MCF 10A (cell line): ENCODE measurements around the gene HSD11B1L. TPM values are rescaled to one million over a fixed set of nuclear protein-coding genes. Genes with fewer than 3 reads are reported as not detected.
"Not testable (repeated sequence)": the region's sequence is repeated elsewhere in the genome, so short reads cannot be mapped to it uniquely, and the experiment has no call there.

ENCODE experiments used
- BruUV-seq: library from RNA; stranded (reverse); fragments of 400-500 nt; replicated peaks from 2 replicates; lab custom pipeline; 2021; lab: Mats Ljungman, UMichigan
- CTCF ChIA-PET: fragments of 300-600 bp; sonication (Branson Sonifier 250); formaldehyde crosslinking; extraction: SDS; loops from one replicate; lab custom pipeline; 2021; ENCODE audit warnings: antibody characterized with exemption, inconsistent platforms; lab: Yijun Ruan, JAX
- POLR2A ChIA-PET: fragments of 300-600, 350-650 bp; sonication (Branson Sonifier 250); formaldehyde crosslinking; extraction: SDS; loops from one replicate; lab custom pipeline; 2020; ENCODE audit warnings: antibody characterized with exemption, inconsistent platforms; lab: Yijun Ruan, JAX
- DNase-seq: peaks from one replicate; pipeline ENCODE4 v3.0.0-alpha.2; 2018; ENCODE audit not compliant: unreplicated experiment
- H3K27ac Mint-ChIP-seq: one replicate; pipeline ENCODE4 v1.8.0; 2022; ENCODE audit warnings: mild to moderate bottlenecking, low read depth, mixed read lengths; ENCODE audit not compliant: unreplicated experiment
- H3K27me3 Mint-ChIP-seq: one replicate; pipeline ENCODE4 v1.8.0; 2022; ENCODE audit warnings: mixed read lengths; ENCODE audit not compliant: insufficient read depth, unreplicated experiment
- H3K36me3 Mint-ChIP-seq: one replicate; pipeline ENCODE4 v1.8.0; 2022; ENCODE audit warnings: mild to moderate bottlenecking, moderate library complexity, mixed read lengths; ENCODE audit not compliant: insufficient read depth, unreplicated experiment
- H3K4me1 Mint-ChIP-seq: one replicate; pipeline ENCODE4 v1.8.0; 2022; ENCODE audit warnings: mixed read lengths; ENCODE audit not compliant: insufficient read depth, unreplicated experiment
- H3K4me3 Mint-ChIP-seq: one replicate; pipeline ENCODE4 v1.8.0; 2022; ENCODE audit warnings: mild to moderate bottlenecking, moderate library complexity, mixed read lengths; ENCODE audit not compliant: unreplicated experiment
- H3K9me3 Mint-ChIP-seq: one replicate; pipeline ENCODE4 v1.8.0; 2022; ENCODE audit warnings: mixed read lengths; ENCODE audit not compliant: unreplicated experiment
- CTCF ChIP-seq: fragments of 200-600 bp; IDR thresholded peaks from one replicate; pipeline ENCODE4 v1.8.0; 2022; ENCODE audit warnings: antibody characterized with exemption, mild to moderate bottlenecking; ENCODE audit not compliant: unreplicated experiment
- intact Hi-C: fragments of 100-400 bp; cut with micrococcal nuclease; formaldehyde crosslinking; loops from 2 replicates; pipeline ENCODE4 v1.14.1; 2022
- total RNA-seq: library from RNA; stranded (reverse); gene quantifications from 2 replicates; pipeline ENCODE4 v1.2.3, GENCODE V29; 2022

HSD11B1L gene
- total RNA-seq, 1 experiment from 2014 or later, result 5.5 TPM

- Mint-ChIP-seq H3K27me3 (no peaks in the 10 kb centered on the region), H3K9me3 (no peaks in the 10 kb centered on the region), H3K36me3 (peaks cover 81% of the 10 kb centered on the region), H3K27ac (no peak overlapping the region), H3K4me3 (no peak overlapping the region), H3K4me1 (peaks cover under 1% of the 10 kb centered on the region)
- no peak for DNase-seq
- intact Hi-C loops, result loop anchor here (10.0 kb wide), 1 partner anchor 97 kb away; the partner anchor contains the start of gene DUS3L
- CTCF ChIA-PET, result interaction anchor here (1.4 kb wide), 1 partner anchor 11 kb away, joined by 5 read pairs; no protein-coding TSS in a partner anchor
- no TSS peak for BruUV-seq
- POLR2A ChIA-PET, result interaction anchor here (0.9 to 3.1 kb wide), 3 partner anchors 10 to 22 kb away, joined by 3 to 15 read pairs (median 4); partner anchors contain the start of genes CATSPERD and LONP1
- no peak for TF ChIP-seq CTCF
Observed at GRCh38 chr19:5697890-5698634, 17.2 kb downstream of the HSD11B1L start.

GRCh38 chr19:5698635-5699422 lies 18.0 kb downstream of the HSD11B1L start:
- no peak for DNase-seq
- ChIA-PET POLR2A (interaction anchor here (0.6 to 3.1 kb wide), 6 partner anchors 8 to 112 kb away, joined by 3 to 15 read pairs (median 4); partner anchors contain the start of gene RPL36), CTCF (interaction anchor here (0.6 to 1.4 kb wide), 3 partner anchors 11 to 19 kb away, joined by 4 to 5 read pairs (median 4); no protein-coding TSS in a partner anchor)
- intact Hi-C loops, result loop anchor here (10.0 kb wide), 1 partner anchor 96 kb away; the partner anchor contains the start of gene DUS3L
- Mint-ChIP-seq H3K4me1 (peaks cover 6% of the 10 kb centered on the region), H3K27me3 (no peaks in the 10 kb centered on the region), H3K27ac (no peak overlapping the region), H3K4me3 (no peak overlapping the region), H3K36me3 (peaks cover 84% of the 10 kb centered on the region), H3K9me3 (no peaks in the 10 kb centered on the region)
- no TSS peak for BruUV-seq
- TF ChIP-seq CTCF, result no peak

GRCh38 chr19:5700455-5701092 lies 19.7 kb downstream of the HSD11B1L start:
- no peak for DNase-seq
- no TSS peak for BruUV-seq
- Mint-ChIP-seq H3K9me3 (no peaks in the 10 kb centered on the region), H3K4me3 (no peak overlapping the region), H3K27me3 (no peaks in the 10 kb centered on the region), H3K36me3 (peaks cover 89% of the 10 kb centered on the region), H3K4me1 (peaks cover 6% of the 10 kb centered on the region), H3K27ac (no peak overlapping the region)
- ChIA-PET POLR2A (interaction anchor here (0.7 to 3.1 kb wide), 2 partner anchors 11 to 18 kb away, joined by 3 to 15 read pairs; partner anchors contain the start of gene RPL36), CTCF (interaction anchor here (0.6 kb wide), 1 partner anchor 555 kb away, joined by 3 read pairs; no protein-coding TSS in a partner anchor)
- intact Hi-C loops, result no loop called here
- TF ChIP-seq CTCF, result no peak

- H3K27ac Mint-ChIP-seq, POLR2A ChIA-PET, BruUV-seq, H3K9me3 Mint-ChIP-seq, H3K4me1 Mint-ChIP-seq, H3K4me3 Mint-ChIP-seq, H3K27me3 Mint-ChIP-seq, intact Hi-C loops, DNase-seq: not testable (repeated sequence)
- H3K36me3 Mint-ChIP-seq, result peaks cover 91% of the 10 kb centered on the region
- CTCF ChIA-PET, result interaction anchor here (0.7 kb wide), 1 partner anchor 13 kb away, joined by 3 read pairs; no protein-coding TSS in a partner anchor
Observed at GRCh38 chr19:5702053-5702410, 21.2 kb downstream of the HSD11B1L start.
